Fibroblast of villous mesenchyme (primary cell): ENCODE data around the gene XRN1. TPM values are rescaled to one million over a fixed set of nuclear protein-coding genes. Genes with fewer than 3 reads are reported as not detected.
"Not testable (repeated sequence)": the region's sequence is repeated elsewhere in the genome, so short reads cannot be mapped to it uniquely, and the experiment has no call there.

Experiments used
- DNase-seq: peaks from one replicate; pipeline ENCODE4 v3.0.0-alpha.2; 2010; ENCODE audit warnings: low read depth
- H3K4me3 ChIP-seq: 2 replicates; pipeline ENCODE4 v1.5.1; 2011; ENCODE audit warnings: low read depth, mild to moderate bottlenecking, low read length
- CTCF ChIP-seq: IDR thresholded peaks from 2 replicates; pipeline ENCODE4 v1.5.1; 2012; ENCODE audit warnings: low read depth, mild to moderate bottlenecking, low read length; ENCODE audit not compliant: insufficient read depth
- total RNA-seq: library from RNA; depleted of rRNA; stranded (reverse); fragments of >200 nt; gene quantifications from 2 replicates; pipeline ENCODE4 v1.2.3, GENCODE V29; 2012

The XRN1 gene
- total RNA-seq, 1 donor, result 48.4 TPM

DNA sequence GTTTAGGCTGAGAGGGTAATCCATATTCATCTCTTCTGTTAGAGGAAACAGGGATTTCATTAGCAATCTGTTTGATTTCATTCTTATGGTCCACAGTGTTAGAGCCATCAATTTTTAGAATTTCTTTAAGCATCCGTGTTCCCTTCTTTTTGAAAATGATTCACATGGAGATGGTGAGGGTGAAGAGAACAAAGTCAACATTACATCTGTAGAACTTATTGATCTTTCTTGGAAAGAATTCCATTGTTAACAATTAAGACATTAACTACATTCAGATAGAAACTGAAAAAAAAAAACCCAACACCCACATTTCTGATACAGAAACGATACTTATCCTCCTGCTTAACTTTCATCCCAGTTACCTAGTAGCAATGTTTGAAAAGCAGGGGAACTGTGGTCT is 115.4 kb downstream of the XRN1 start:
- no peak for DNase-seq
- TF ChIP-seq CTCF, result no peak
- no peak overlapping the region for H3K4me3 ChIP-seq

DNA sequence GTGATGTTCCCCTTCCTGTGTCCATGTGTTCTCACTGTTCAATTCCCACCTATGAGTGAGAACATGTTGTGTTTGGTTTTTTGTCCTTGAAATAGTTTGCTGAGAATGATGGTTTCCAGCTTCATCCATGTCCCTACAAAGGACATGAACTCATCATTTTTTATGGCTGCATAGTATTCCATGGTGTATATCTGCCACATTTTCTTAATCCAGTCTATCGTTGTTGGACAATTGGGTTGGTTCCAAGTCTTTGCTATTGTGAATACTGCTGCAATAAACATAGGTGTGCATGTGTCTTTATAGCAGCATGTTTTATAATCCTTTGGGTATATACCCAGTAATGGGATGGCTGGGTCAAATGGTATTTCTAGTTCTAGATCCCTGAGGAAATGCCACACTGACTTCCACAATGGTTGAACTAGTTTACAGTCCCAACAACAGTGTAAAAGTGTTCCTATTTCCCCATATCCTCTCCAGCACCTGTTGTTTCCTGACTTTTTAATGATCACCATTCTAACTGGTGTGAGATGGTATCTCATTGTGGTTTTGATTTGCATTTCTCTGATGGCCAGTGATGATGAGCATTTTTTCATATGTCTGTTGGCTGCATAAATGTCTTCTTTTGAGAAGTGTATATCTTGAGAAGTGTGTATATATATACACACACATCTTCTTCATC is 123.4 kb downstream of the XRN1 start:
- H3K4me3 ChIP-seq, DNase-seq: not testable (repeated sequence)

- no peak for TF ChIP-seq CTCF
Measured at GRCh38 chr3:142319912-142320311, 127.9 kb downstream of the XRN1 start.

GRCh38 chr3:142319094-142319493 is 128.7 kb downstream of the XRN1 start:
- DNase-seq, result peak; percentile 69
- no peak overlapping the region for H3K4me3 ChIP-seq
- no peak for TF ChIP-seq CTCF

More at GRCh38 chr3:142319912-142320311, 127.9 kb downstream of the XRN1 start:
- no peak overlapping the region for H3K4me3 ChIP-seq
- no peak for DNase-seq

DNA sequence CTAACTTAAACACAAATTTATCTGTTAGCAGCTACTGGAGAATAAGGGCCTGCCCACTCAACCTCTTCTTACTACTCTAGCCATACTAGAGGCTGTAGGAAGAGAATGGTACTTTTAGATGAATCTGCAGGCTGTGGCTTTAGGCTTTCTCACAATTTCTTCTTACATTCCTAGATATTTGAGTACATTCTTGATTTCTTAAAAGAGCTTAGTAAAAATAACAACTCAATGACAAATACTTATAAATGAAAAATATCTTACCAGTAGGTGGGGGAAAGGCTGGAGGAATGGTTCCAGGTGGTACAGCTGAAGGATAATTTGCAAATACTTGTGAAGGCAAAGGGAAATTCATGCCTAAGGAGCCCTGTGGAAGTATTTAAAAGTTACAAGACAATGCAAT is 129.5 kb downstream of the XRN1 start:
- no peak for TF ChIP-seq CTCF
- no peak overlapping the region for H3K4me3 ChIP-seq
- DNase-seq, result no peak

- peak; percentile 69 for DNase-seq
- not testable (repeated sequence) for H3K4me3 ChIP-seq
Measured at GRCh38 chr3:142315978-142316388, 131.9 kb downstream of the XRN1 start.

DNA sequence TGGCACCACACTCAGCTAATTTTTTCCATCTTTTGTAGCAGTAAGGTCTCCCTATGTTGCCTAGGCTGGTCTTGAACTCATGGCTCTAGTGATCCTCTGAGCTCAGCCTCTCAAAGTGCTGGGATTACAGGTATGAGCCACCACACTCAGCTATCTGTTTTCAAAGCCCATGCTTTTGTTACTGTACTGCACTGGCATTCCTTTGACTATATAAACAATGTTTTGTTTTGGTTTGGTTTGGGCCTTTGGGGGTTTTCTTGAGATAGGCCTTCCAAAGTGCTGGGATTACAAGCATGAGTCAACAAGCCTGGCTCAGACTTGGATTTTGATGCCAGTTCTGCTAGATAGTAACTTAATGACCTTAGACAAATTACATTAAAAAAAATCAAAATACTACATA is 132.8 kb downstream of the XRN1 start:
- DNase-seq, result peak; percentile 67
- TF ChIP-seq CTCF, result no peak
- H3K4me3 ChIP-seq, result no peak overlapping the region

DNA sequence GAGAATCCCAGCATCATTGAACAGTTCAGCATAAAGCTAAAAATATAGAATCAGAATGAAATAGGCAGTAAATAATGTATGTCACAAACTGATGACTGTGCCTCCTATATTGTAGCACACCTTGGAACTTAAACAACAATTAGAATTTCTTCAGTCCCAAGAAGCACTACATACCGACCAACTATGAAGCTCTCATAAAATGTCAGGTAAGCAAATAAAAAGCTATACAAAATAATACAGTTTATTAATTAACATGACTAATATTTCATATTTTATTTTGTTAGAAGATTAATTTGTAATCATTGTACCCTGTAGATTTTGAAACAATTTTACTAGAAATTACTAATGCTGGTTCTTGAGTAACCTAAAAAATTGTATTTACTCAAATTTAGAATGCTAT is 137.4 kb downstream of the XRN1 start:
- no peak for DNase-seq
- TF ChIP-seq CTCF, result no peak
- no peak overlapping the region for H3K4me3 ChIP-seq

DNA sequence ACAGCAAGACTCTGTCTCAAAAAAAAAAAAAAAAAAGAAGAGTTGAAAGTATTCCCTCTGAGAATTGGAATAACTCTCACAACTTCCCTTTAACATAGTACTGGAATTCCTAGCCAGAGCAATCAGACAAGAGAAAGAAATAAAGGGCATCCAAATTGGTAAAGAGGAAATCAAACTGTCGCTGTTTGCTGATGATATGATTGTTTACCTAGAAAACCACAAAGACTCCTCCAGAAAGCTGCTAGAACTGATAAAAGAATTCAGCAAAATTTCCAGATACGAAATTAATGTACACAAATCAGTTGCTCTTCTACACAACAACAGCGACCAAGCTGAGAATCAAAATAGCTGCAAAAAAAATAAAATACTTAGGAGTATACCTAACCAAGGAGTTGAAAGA is 145.0 kb downstream of the XRN1 start:
- not testable (repeated sequence) for DNase-seq, H3K4me3 ChIP-seq
